Measurements from ENCODE around the gene C19orf85.

- TF ChIP-seq, protein P1, sequence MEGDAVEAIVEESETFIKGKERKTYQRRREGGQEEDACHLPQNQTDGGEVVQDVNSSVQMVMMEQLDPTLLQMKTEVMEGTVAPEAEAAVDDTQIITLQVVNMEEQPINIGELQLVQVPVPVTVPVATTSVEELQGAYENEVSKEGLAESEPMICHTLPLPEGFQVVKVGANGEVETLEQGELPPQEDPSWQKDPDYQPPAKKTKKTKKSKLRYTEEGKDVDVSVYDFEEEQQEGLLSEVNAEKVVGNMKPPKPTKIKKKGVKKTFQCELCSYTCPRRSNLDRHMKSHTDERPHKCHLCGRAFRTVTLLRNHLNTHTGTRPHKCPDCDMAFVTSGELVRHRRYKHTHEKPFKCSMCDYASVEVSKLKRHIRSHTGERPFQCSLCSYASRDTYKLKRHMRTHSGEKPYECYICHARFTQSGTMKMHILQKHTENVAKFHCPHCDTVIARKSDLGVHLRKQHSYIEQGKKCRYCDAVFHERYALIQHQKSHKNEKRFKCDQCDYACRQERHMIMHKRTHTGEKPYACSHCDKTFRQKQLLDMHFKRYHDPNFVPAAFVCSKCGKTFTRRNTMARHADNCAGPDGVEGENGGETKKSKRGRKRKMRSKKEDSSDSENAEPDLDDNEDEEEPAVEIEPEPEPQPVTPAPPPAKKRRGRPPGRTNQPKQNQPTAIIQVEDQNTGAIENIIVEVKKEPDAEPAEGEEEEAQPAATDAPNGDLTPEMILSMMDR (IDR thresholded peaks at IDR 0.05 in 2 of 3, conservative IDR thresholded peaks at IDR 0.05 in 1 of 3; ENCODE audit: control insufficient read depth in 2 of 3, extremely low read depth in 1 of 3, insufficient read depth in 1 of 3, low read depth in 3 of 3, low read length in 3 of 3): no peak
- TF ChIP-seq RAD21 (IDR thresholded peaks at IDR 0.05; ENCODE audit: insufficient read depth, low read depth, low read length) (no peak), NFIC (IDR thresholded peaks at IDR 0.05; ENCODE audit: low read depth, low read length) (no peak), RAD51 (IDR thresholded peaks at IDR 0.05) (no peak), CHD2 (IDR thresholded peaks at IDR 0.05; ENCODE audit: borderline replicate concordance, low read depth, low read length) (no peak)
Measured at GRCh38 chr19:55508120-55508519, 43.6 kb upstream of the C19orf85 start.

All from GM12878 (cell line).